Measurements from ENCODE around the gene FGF1.

The FGF1 gene

DNA sequence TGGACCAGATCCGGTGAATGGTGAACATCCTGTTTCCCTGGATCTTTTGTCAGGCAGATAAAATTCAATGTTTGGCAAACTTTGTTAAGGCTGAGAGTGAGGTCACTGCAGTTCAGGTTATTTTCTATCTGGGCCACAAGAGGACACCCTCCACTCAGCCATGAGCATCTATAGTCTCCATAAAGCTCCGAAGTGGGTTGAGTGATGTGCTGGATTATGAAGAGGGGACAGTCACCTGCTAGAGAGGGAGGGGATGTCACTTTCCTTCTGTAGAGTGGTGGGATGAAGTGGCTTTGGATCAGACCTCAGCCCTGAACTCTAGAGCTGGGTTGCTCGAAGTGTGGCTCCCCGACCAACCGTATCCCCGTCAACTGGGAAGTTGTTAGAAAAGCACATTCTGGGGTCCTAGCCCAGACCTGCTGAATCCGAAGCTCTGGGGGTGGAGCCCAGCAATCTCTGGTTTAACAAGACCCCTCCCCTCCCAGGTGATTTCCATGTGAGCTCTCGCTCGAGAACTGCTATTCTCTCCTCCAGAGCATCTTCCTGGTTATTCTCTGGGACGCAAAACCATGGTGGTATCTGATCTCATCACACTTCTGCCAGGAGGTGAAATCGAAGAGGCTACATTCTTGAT is 31.8 kb upstream of the FGF1 start:
- H3K9me3 ChIP-seq: no peaks in the 10 kb centered on the region
- no peak overlapping the region for H3K27ac ChIP-seq
- no peak for TF ChIP-seq Cebpa-rat (IDR thresholded peaks at IDR 0.05)
- no peaks in the 10 kb centered on the region for H3K36me3 ChIP-seq
- no peak overlapping the region for H3K4me3 ChIP-seq
- H3K4me1 ChIP-seq: peaks cover 10% of the 10 kb centered on the region
- H3K9ac ChIP-seq: no peak overlapping the region
- no peaks in the 10 kb centered on the region for H4K20me1 ChIP-seq
- H3K4me2 ChIP-seq: no peak overlapping the region
- no peaks in the 10 kb centered on the region for H3K27me3 ChIP-seq

DNA sequence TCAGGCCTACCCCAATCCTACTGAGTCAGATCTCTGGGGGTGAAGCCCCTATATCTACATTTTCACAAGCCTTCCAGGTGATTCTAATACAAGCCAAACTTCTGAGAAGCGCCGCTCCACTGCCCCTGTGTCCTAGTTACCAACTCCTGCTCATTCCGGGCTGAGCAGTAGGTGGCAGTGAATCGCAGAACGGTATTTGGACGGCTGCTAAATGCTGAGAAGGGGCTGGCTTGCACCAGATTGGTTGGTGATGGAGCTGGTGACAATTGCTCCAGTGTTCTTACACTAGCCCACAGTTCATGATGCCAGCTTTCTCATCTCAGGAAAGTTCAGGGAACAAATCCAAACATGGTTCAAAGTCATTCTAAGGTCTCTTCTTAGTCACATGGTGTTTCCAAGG is 31.1 kb upstream of the FGF1 start:
- H3K4me1 ChIP-seq: peaks cover 15% of the 10 kb centered on the region
- no peaks in the 10 kb centered on the region for H3K36me3 ChIP-seq
- H3K4me2 ChIP-seq: no peak overlapping the region
- no peak overlapping the region for H3K9ac ChIP-seq
- H3K4me3 ChIP-seq: no peak overlapping the region
- H3K27ac ChIP-seq: no peak overlapping the region
- TF ChIP-seq Cebpa-rat (IDR thresholded peaks at IDR 0.05): no peak
- H4K20me1 ChIP-seq: no peaks in the 10 kb centered on the region
- H3K27me3 ChIP-seq: no peaks in the 10 kb centered on the region
- peaks cover 1% of the 10 kb centered on the region; the same call in 1 of the 2 replicates for H3K9me3 ChIP-seq

DNA sequence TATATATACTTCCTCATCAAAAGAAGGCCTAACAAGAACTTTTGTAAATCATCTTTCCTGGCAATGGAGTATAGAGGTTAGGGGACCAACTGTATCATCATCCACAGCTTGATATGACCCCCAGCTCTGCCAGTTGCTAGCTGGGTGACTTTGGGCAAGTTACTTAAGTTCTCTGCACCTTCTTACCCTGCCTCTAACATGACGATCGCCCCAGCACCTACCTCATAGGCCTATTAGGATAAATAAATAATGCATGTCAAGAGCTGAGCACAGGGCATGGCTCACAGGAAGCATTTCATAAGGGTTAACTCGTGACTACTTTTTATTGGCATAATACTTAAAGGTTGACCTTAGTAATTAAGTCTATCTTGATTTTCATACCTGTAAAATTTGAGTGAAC is 29.4 kb upstream of the FGF1 start:
- H3K4me2 ChIP-seq: no peak overlapping the region
- H3K4me1 ChIP-seq: peaks cover 23% of the 10 kb centered on the region
- no peaks in the 10 kb centered on the region for H3K36me3 ChIP-seq
- no peak overlapping the region for H3K27ac ChIP-seq
- no peaks in the 10 kb centered on the region for H4K20me1 ChIP-seq
- TF ChIP-seq Cebpa-rat (IDR thresholded peaks at IDR 0.05): no peak
- peaks cover 18% of the 10 kb centered on the region for H3K9me3 ChIP-seq
- no peak overlapping the region for H3K9ac ChIP-seq
- H3K4me3 ChIP-seq: no peak overlapping the region
- H3K27me3 ChIP-seq: no peaks in the 10 kb centered on the region

DNA sequence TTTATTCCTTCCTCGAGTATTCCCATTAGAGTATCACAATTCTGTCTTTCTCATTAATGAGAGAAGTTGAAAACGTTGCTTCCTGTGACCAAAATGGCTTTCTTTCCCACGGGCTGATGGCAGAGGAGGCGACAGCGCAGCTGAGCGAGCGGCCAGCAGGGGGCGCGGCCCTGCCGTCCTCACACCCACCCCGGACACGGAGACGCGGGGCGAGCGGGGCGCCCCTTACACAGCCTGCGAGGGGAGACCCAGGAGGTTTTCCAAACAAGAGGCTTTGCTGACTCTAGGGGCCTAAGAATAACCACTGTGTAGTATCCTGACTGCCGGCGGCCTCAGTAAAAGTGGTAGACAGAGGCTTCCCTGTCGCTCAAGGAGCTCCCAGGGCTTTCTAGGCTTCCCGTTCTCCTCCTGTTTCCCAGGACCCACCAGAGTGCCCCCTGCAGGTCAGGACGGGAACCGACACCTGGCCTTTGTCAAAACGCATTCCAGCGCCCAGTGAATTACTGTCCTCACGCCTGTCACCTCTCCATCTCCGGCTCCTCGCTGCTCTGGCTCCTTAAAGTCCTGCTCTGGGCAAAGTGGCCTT is 27.3 kb upstream of the FGF1 start:
- peak overlapping the region; percentile 66; the same call in 1 of the 2 replicates for H3K27ac ChIP-seq
- no peaks in the 10 kb centered on the region for H4K20me1 ChIP-seq
- H3K4me1 ChIP-seq: peaks cover 23% of the 10 kb centered on the region
- no peaks in the 10 kb centered on the region for H3K36me3 ChIP-seq
- H3K9me3 ChIP-seq: peaks cover 27% of the 10 kb centered on the region
- peak overlapping the region; percentile 67 for H3K4me3 ChIP-seq
- H3K4me2 ChIP-seq: peak overlapping the region; percentile 57
- TF ChIP-seq Cebpa-rat (IDR thresholded peaks at IDR 0.05): no peak
- H3K9ac ChIP-seq: peak overlapping the region; percentile 79
- H3K27me3 ChIP-seq: no peaks in the 10 kb centered on the region

DNA sequence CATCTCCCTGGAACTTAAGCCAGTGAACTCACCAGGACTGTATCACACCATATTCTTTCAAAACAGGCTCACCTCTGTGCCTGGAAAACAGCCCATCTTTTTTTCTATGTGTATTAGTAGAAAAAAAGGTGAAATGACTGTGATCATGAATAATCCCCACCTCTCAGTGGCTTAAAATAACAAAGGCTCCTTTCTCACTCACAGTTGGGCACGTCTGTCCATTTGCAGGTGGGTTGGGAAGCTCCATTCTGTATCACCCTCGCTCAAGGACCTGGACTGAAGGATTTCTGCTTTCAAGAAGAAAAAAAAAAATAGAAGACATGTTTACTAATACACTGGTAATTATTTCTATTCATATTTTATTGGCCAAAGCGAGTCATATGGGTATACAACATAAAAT is 17.3 kb upstream of the FGF1 start:
- H3K36me3 ChIP-seq: no peaks in the 10 kb centered on the region
- TF ChIP-seq Cebpa-rat (IDR thresholded peaks at IDR 0.05): no peak
- H3K9ac ChIP-seq: no peak overlapping the region
- no peaks in the 10 kb centered on the region for H3K4me1 ChIP-seq
- no peak overlapping the region for H3K4me2 ChIP-seq
- 0 out of 2 replicates have a peak, but pooled peaks cover 4% of the 10 kb centered on the region for H3K9me3 ChIP-seq
- no peaks in the 10 kb centered on the region for H3K27me3 ChIP-seq
- H4K20me1 ChIP-seq: no peaks in the 10 kb centered on the region
- H3K27ac ChIP-seq: no peak overlapping the region
- no peak overlapping the region for H3K4me3 ChIP-seq

DNA sequence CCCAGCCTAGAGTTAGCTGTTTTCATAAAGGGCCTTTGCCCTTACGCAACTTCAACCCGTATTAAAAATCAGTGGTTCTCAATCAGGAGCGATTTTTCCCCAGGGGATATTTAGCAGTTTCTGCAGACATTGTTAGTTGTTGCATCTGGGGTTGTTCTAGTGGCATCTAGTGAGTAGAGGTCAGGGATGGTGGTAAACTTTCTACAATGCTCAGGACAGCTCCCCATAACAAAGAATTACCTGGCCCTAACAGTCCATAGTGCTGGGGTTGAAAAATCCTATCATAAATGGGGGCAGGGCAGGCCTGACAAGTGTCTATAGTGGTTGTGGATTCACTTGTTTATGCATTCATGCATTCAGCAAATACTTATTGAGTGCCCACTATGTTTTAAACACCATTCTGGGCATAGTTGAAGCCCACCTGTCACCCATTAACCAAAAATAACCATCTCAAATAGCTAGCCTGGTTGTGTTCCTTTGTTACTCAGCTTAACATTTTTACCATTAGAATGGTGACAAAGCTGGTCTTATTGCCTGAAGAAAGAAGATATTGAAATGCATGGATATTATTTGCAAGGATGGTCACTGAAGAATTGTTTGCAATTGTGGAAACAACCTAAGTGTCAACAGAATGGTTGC is 15.9 kb upstream of the FGF1 start:
- no peak overlapping the region for H3K27ac ChIP-seq
- no peak overlapping the region for H3K4me2 ChIP-seq
- no peaks in the 10 kb centered on the region for H4K20me1 ChIP-seq
- no peaks in the 10 kb centered on the region for H3K27me3 ChIP-seq
- H3K9me3 ChIP-seq: no peaks in the 10 kb centered on the region
- no peak for TF ChIP-seq Cebpa-rat (IDR thresholded peaks at IDR 0.05)
- H3K9ac ChIP-seq: no peak overlapping the region
- no peak overlapping the region for H3K4me3 ChIP-seq
- no peaks in the 10 kb centered on the region for H3K36me3 ChIP-seq
- peaks cover 7% of the 10 kb centered on the region; the same call in 1 of the 2 replicates for H3K4me1 ChIP-seq

DNA sequence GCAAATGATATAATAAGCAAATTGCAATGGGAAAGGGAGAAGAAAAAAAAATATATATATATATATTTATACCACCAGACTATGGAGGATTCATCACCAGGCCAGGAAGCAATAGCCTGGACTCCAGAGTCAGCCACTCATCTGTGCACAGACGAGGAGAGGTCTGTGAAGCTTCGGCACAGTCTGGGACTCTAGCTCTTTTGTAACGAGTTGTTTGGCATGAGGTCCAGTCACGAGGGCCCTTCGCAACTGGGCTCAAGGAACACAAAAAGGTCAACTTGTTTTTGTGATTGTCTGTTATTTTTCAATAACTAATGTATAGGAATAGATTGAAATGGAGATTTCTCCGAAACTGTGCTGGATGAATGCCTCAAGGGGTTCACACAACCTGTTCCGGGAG is 14.7 kb upstream of the FGF1 start:
- Histone ChIP-seq H3K36me3 (no peaks in the 10 kb centered on the region), H3K4me1 (peaks cover 7% of the 10 kb centered on the region; the same call in 1 of the 2 replicates), H3K9me3 (no peaks in the 10 kb centered on the region), H3K27ac (no peak overlapping the region), H3K9ac (no peak overlapping the region), H4K20me1 (no peaks in the 10 kb centered on the region), H3K4me3 (no peak overlapping the region), H3K4me2 (no peak overlapping the region), H3K27me3 (no peaks in the 10 kb centered on the region)
- no peak for TF ChIP-seq Cebpa-rat (IDR thresholded peaks at IDR 0.05)

DNA sequence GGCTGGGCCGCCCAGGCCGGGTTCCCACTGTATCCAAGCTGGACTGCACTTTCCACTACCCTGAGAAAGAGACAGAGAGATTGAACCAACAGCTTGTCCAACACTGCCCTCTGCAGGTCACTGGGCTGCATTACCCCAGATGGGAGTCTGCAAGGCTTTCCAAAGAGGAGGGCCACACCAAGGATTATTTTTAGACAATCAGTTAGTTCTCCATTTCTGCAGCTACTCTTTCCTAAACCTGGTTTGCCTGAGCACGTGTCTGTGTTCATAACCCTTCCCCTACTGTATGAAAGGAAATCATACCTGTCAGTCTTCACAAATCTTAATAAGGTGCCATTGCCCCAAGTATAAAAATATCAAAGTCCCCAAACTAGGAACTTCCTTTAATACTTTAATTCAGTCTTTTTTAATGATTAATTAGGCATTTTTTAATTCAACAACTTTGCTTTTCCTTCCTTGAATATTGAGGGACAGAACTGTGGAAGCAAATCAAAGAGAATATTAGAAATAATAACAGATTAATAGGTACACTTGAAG is 13.4 kb upstream of the FGF1 start:
- Histone ChIP-seq H3K36me3 (no peaks in the 10 kb centered on the region), H3K4me2 (no peak overlapping the region), H3K4me1 (peaks cover 7% of the 10 kb centered on the region; the same call in 1 of the 2 replicates), H3K9ac (no peak overlapping the region), H3K4me3 (no peak overlapping the region), H4K20me1 (no peaks in the 10 kb centered on the region), H3K9me3 (no peaks in the 10 kb centered on the region), H3K27me3 (no peaks in the 10 kb centered on the region), H3K27ac (no peak overlapping the region)
- no peak for TF ChIP-seq Cebpa-rat (IDR thresholded peaks at IDR 0.05)

DNA sequence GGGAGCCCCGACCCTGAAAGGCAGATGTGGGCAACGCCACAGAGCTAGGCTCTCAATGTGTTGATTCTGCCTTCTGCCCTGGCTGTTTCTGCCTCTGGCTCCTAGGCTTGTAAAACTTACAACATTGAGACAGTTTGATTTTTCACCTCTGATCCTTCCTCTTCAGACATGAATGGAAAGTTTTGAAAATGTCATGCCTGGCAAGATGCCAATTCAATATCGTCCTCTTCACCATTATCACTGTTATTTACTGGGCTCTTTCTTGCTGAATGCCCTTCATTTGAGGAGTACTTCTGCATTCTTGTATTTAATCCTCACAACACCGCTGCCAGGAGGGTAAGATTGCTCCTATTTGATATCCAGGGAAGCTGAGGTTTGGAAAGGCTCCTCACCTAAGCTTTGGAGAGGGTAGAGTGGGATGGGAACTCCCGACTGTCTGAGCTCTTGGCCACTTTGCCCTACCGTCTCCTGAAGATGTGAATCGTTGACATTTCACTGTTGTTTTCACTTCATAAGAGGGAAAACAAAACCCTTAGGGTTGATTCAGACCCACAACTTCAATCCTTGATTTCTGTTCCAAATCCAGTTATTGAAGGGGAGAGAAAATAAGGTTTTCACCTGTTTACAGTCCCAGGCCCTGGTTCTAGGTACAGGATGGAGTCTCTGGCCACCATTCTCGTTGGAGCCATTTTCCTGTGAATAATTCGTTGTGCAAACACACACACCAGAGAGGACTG is 12.7 kb upstream of the FGF1 start:
- Histone ChIP-seq H3K9me3 (no peaks in the 10 kb centered on the region), H3K27me3 (no peaks in the 10 kb centered on the region), H3K4me1 (peaks cover 7% of the 10 kb centered on the region; the same call in 1 of the 2 replicates), H3K4me2 (no peak overlapping the region), H3K9ac (no peak overlapping the region), H4K20me1 (no peaks in the 10 kb centered on the region), H3K36me3 (no peaks in the 10 kb centered on the region), H3K27ac (no peak overlapping the region), H3K4me3 (no peak overlapping the region)
- TF ChIP-seq Cebpa-rat (IDR thresholded peaks at IDR 0.05): no peak
